WI38 (cell line): ENCODE measurements around the gene GRIK4.

Experiments used
- H3K4me3 ChIP-seq: 2 replicates; pipeline ENCODE4 v1.5.1; 2011; ENCODE audit warnings: low read depth, mild to moderate bottlenecking, control low read depth, low read length
- CTCF ChIP-seq: IDR thresholded peaks from 2 replicates; pipeline ENCODE4 v1.5.1; 2012; ENCODE audit warnings: low read depth, mild to moderate bottlenecking, control low read depth, low read length

The GRIK4 gene

GRCh38 chr11:120667934-120668333 is 156.4 kb downstream of the GRIK4 start:
- no peak for TF ChIP-seq CTCF

GRCh38 chr11:120668537-120668936 is 157.0 kb downstream of the GRIK4 start:
- H3K4me3 ChIP-seq, result no peak overlapping the region
- TF ChIP-seq CTCF, result no peak

More at GRCh38 chr11:120667934-120668333, 156.4 kb downstream of the GRIK4 start:
- H3K4me3 ChIP-seq, result no peak overlapping the region

GRCh38 chr11:120674542-120674941 is 163.0 kb downstream of the GRIK4 start:
- TF ChIP-seq CTCF, result no peak

GRCh38 chr11:120675171-120675570 is 163.6 kb downstream of the GRIK4 start:
- H3K4me3 ChIP-seq, result no peak overlapping the region

More at GRCh38 chr11:120674542-120674941, 163.0 kb downstream of the GRIK4 start:
- H3K4me3 ChIP-seq, result no peak overlapping the region

GRCh38 chr11:120676991-120677390 is 165.4 kb downstream of the GRIK4 start:
- H3K4me3 ChIP-seq, result no peak overlapping the region
- TF ChIP-seq CTCF, result no peak

More at GRCh38 chr11:120675171-120675570, 163.6 kb downstream of the GRIK4 start:
- no peak for TF ChIP-seq CTCF

GRCh38 chr11:120680322-120680721 is 168.8 kb downstream of the GRIK4 start:
- no peak overlapping the region for H3K4me3 ChIP-seq
- no peak for TF ChIP-seq CTCF

- no peak overlapping the region for H3K4me3 ChIP-seq
- no peak for TF ChIP-seq CTCF
Observed at GRCh38 chr11:120681434-120682331, 170.1 kb downstream of the GRIK4 start.
